Muscle of arm (tissue), 12 donors: ENCODE measurements around the gene STIMATE. TPM values are rescaled to one million over a fixed set of nuclear protein-coding genes. Genes with fewer than 3 reads are reported as not detected.

Experiments
- DNase-seq: peaks from one replicate; pipeline ENCODE4 v3.0.0-alpha.2; 2013
- polyA plus RNA-seq, 12 donors: library from polyadenylated mRNA; unstranded; fragments of 120-200 nt; gene quantifications; one replicate each; pipeline ENCODE4 v1.2.1, GENCODE V29; 2013; ENCODE audit not compliant: insufficient read length in 12 of 12

The STIMATE gene
- polyA plus RNA-seq, 12 donors: 6.2 to 19.1 (median 8.3) TPM; not detected in 1

- DNase-seq: no peak
Measured at GRCh38 chr3:52896613-52897012, 735 bp downstream of the STIMATE start.

- no peak for DNase-seq
Measured at GRCh38 chr3:52896151-52896550, 1.2 kb downstream of the STIMATE start.

- no peak for DNase-seq
Measured at GRCh38 chr3:52895418-52895817, 1.9 kb downstream of the STIMATE start.

- DNase-seq: no peak
Measured at GRCh38 chr3:52894756-52895155, 2.6 kb downstream of the STIMATE start.

GRCh38 chr3:52893723-52894122, 3.6 kb downstream of the STIMATE start:
- no peak for DNase-seq

- no peak for DNase-seq
Measured at GRCh38 chr3:52892625-52893311, 4.6 kb downstream of the STIMATE start.

- no peak for DNase-seq
Measured at GRCh38 chr3:52892290-52892624, 5.1 kb downstream of the STIMATE start.

GRCh38 chr3:52891615-52892081, 5.7 kb downstream of the STIMATE start:
- DNase-seq: no peak

- DNase-seq: no peak
Measured at GRCh38 chr3:52891164-52891563, 6.2 kb downstream of the STIMATE start.

- DNase-seq: no peak
Measured at GRCh38 chr3:52890735-52891134, 6.6 kb downstream of the STIMATE start.

- no peak for DNase-seq
Measured at GRCh38 chr3:52889901-52890300, 7.4 kb downstream of the STIMATE start.

- DNase-seq: no peak
Measured at GRCh38 chr3:52887166-52887565, 10.2 kb downstream of the STIMATE start.

GRCh38 chr3:52886049-52886730, 11.2 kb downstream of the STIMATE start:
- DNase-seq: no peak

GRCh38 chr3:52882377-52882776, 15.0 kb downstream of the STIMATE start:
- DNase-seq: no peak

GRCh38 chr3:52881871-52882270, 15.5 kb downstream of the STIMATE start:
- no peak for DNase-seq

- DNase-seq: no peak
Measured at GRCh38 chr3:52880474-52880873, 16.9 kb downstream of the STIMATE start.

GRCh38 chr3:52880047-52880446, 17.3 kb downstream of the STIMATE start:
- no peak for DNase-seq

- no peak for DNase-seq
Measured at GRCh38 chr3:52879581-52879980, 17.8 kb downstream of the STIMATE start.

GRCh38 chr3:52879090-52879489, 18.3 kb downstream of the STIMATE start:
- DNase-seq: no peak

- DNase-seq: no peak
Measured at GRCh38 chr3:52877085-52877484, 20.3 kb downstream of the STIMATE start.

- DNase-seq: no peak
Measured at GRCh38 chr3:52874864-52875587, 22.3 kb downstream of the STIMATE start.

GRCh38 chr3:52874160-52874701, 23.1 kb downstream of the STIMATE start:
- DNase-seq: no peak
